ENCODE results near the gene NECAB2. TPM values are rescaled to one million over a fixed set of nuclear protein-coding genes. Genes with fewer than 3 reads are reported as not detected.

NECAB2 gene
- total and polyA plus RNA-seq, 2 of the 8 experiments (the other 6 are each of a cell fraction or from before 2014, with no cell fraction given): 3.6 to 4.2 TPM

- ChIA-PET POLR2A (ENCODE audit: partially characterized antibody) (no interaction called here), CTCF (ENCODE audit: partially characterized antibody) (interaction anchor here (1.2 to 1.6 kb wide), 3 partner anchors 9 to 51 kb away, joined by 3 to 4 read pairs (median 3); partner anchors contain the start of gene OSGIN1)
- 89% methylated on average over 7 of the region's 7 CpGs; no CpG with 5 or more reads in 1 of the 2 experiments for WGBS, 2 experiments (ENCODE audit: extremely low coverage in 1 of 2, insufficient coverage in 1 of 2, insufficient read length in 1 of 2, insufficient replicate concordance in 2 of 2, low coverage in 1 of 2, low lambda C conversion rate in 2 of 2, missing lambda C conversion rate in 1 of 2)
These were observed 36.4 kb downstream of the NECAB2 start for GRCh38 chr16:84004442-84004841.

More at GRCh38 chr16:84004442-84004841, 36.4 kb downstream of the NECAB2 start:
- H3K79me1 ChIP-seq (ENCODE audit: low read depth, low read length): no peaks in the 10 kb centered on the region
- H3K27ac ChIP-seq (ENCODE audit: low read depth, low read length): no peak overlapping the region
- no peak overlapping the region for H3K9ac ChIP-seq (replicated peaks in 1 of 4; ENCODE audit: extremely low read depth in 1 of 4, low read depth in 3 of 4, low read length in 3 of 4)
- H2AFZ ChIP-seq (ENCODE audit: low read length): no peak overlapping the region
- no peak overlapping the region for H2BK20ac ChIP-seq (ENCODE audit: low read length)
- no peaks in the 10 kb centered on the region for H3K23me2 ChIP-seq (ENCODE audit: low read depth, low read length)
- H2BK15ac ChIP-seq (ENCODE audit: low read length): no peak overlapping the region
- H3K36me3 ChIP-seq (ENCODE audit: control insufficient read depth in 2 of 4, insufficient read depth in 4 of 4, low read length in 3 of 4): no peaks in the 10 kb centered on the region
- no peaks in the 10 kb centered on the region for H3K4me1 ChIP-seq (replicated peaks in 1 of 4; ENCODE audit: control insufficient read depth in 3 of 4, insufficient read depth in 4 of 4, low read length in 3 of 4)
- no peaks in the 10 kb centered on the region for H3K9me3 ChIP-seq (ENCODE audit: insufficient read depth in 2 of 2, low read depth in 1 of 2, low read length in 1 of 2)
- TF ChIP-seq KDM1A (IDR thresholded peaks at IDR 0.05; ENCODE audit: borderline replicate concordance, low read length) (peak; percentile 72; the same call in 1 of the 2 replicates), USF2 (IDR thresholded peaks at IDR 0.05; ENCODE audit: low read length) (no peak), SIN3A (conservative IDR thresholded peaks at IDR 0.05 in 1 of 2, IDR thresholded peaks at IDR 0.05 in 1 of 2; ENCODE audit: low read depth in 1 of 2, low read length in 2 of 2) (no peak), CHD1 (IDR thresholded peaks at IDR 0.05; ENCODE audit: low read depth, low read length) (no peak), GABPA (IDR thresholded peaks at IDR 0.05; ENCODE audit: borderline replicate concordance, insufficient read depth, low read length) (no peak)
- no peak overlapping the region for H2BK12ac ChIP-seq (ENCODE audit: low read depth, low read length)
- no peak overlapping the region for H4K91ac ChIP-seq (replicated peaks; ENCODE audit: insufficient read length, low read length)
- no peaks in the 10 kb centered on the region; a peak in 1 of 7 replicates for H3K27me3 ChIP-seq (replicated peaks in 1 of 4; ENCODE audit: control insufficient read depth in 3 of 4, extremely low read depth in 1 of 4, insufficient read depth in 3 of 4, low read length in 3 of 4)
- H3K4me2 ChIP-seq (ENCODE audit: insufficient read depth in 1 of 2, low read depth in 2 of 2, low read length in 2 of 2): no peak overlapping the region
- H4K5ac ChIP-seq (ENCODE audit: insufficient read length, low read depth, low read length): no peak overlapping the region
- H2BK5ac ChIP-seq (ENCODE audit: low read depth, low read length): no peak overlapping the region
- no peak overlapping the region for H3K23ac ChIP-seq (ENCODE audit: insufficient read length)
- FAIRE-seq (no peak), DNase-seq (ENCODE audit: low read depth in 1 of 2, low spot score in 2 of 2) (no peak)
- no peaks in the 10 kb centered on the region for H4K20me1 ChIP-seq (replicated peaks in 1 of 2; ENCODE audit: control insufficient read depth in 1 of 2, insufficient read depth in 2 of 2, low read length in 2 of 2)
- no peak overlapping the region for H3K4me3 ChIP-seq (ENCODE audit: extremely low read depth in 1 of 4, insufficient read depth in 2 of 4, low read depth in 3 of 4, low read length in 4 of 4)
- no peak overlapping the region for H2BK120ac ChIP-seq (replicated peaks; ENCODE audit: low read depth, low read length)
- H3K14ac ChIP-seq (ENCODE audit: insufficient read length): no peak overlapping the region
- no peak overlapping the region for H3K56ac ChIP-seq (replicated peaks; ENCODE audit: insufficient read length, low read depth, low read length)
- no peaks in the 10 kb centered on the region for H3K79me2 ChIP-seq (ENCODE audit: control insufficient read depth in 1 of 2, insufficient read depth in 2 of 2, low read length in 2 of 2)
- no peak overlapping the region for H3K18ac ChIP-seq (ENCODE audit: extremely low read depth, low read length)
- H3K4ac ChIP-seq (replicated peaks; ENCODE audit: insufficient read length, low read depth, low read length): no peak overlapping the region
- H4K8ac ChIP-seq (ENCODE audit: extremely low read depth, insufficient read depth, low read length): no peak overlapping the region
- no peak overlapping the region for H2AK5ac ChIP-seq (ENCODE audit: low read depth, low read length)
